Measurements from ENCODE around the gene SLC25A39. TPM values are rescaled to one million over a fixed set of nuclear protein-coding genes. Genes with fewer than 3 reads are reported as not detected.
"Not testable (repeated sequence)": the region's sequence is repeated elsewhere in the genome, so short reads cannot be mapped to it uniquely, and the experiment has no call there.

The SLC25A39 gene
- total RNA-seq (10 to 100 TPM; 59.9 to 84.8 TPM), polyA plus RNA-seq (ENCODE audit: insufficient read length in 2 of 2) (100 to 1,000 TPM; 120 to 128 TPM)
- long read RNA-seq, donor 1, transcript SLC25A39-202 (12 exons, 1,565 nt) = minor isoform, 8 of 35 reads
- long read RNA-seq, donor 1, transcript SLC25A39-201 (12 exons, 1,607 nt) = major isoform, 26 of 35 reads
- long read RNA-seq, donor 1, partial matches to known transcripts = 0 of 35 reads
- long read RNA-seq, donor 1, other reads (novel, unspliced or antisense) = 0 of 35 reads
- long read RNA-seq, donor 2, transcript SLC25A39-201 (12 exons, 1,607 nt) = major isoform, 14 of 20 reads
- long read RNA-seq, donor 2, partial matches to known transcripts = 0 of 20 reads
- long read RNA-seq, donor 2, other reads (novel, unspliced or antisense) = 0 of 20 reads
- long read RNA-seq, donor 3, transcript SLC25A39-201 (12 exons, 1,607 nt) = major isoform, 13 of 18 reads
- long read RNA-seq, donor 3, partial matches to known transcripts = 0 of 18 reads
- long read RNA-seq, donor 3, other reads (novel, unspliced or antisense) = 0 of 18 reads
- long read RNA-seq, donor 4, transcript SLC25A39-201 (12 exons, 1,607 nt) = major isoform, 22 of 34 reads
- long read RNA-seq, donor 4, partial matches to known transcripts = 6 of 34 reads
- long read RNA-seq, donor 4, other reads (novel, unspliced or antisense) = 0 of 34 reads

GRCh38 chr17:44324571-44325275, at the start of gene SLC25A39:
Gene SLC25A39, minus strand, starts transcription at chr17:44324823. Its CDS starts 1,261 bp downstream, at chr17:44323562.
- H3K36me3 ChIP-seq (ENCODE audit: control insufficient read depth, insufficient read depth, low read length) = peaks cover 29% of the 10 kb centered on the region
- peak within 1 kb of the TSS; percentile 69 for H3K4me3 ChIP-seq (ENCODE audit: low read depth, low read length)
- H3K4me1 ChIP-seq (ENCODE audit: control insufficient read depth, insufficient read depth, low read length) = peaks cover 42% of the 10 kb centered on the region
- under 1% methylated on average over 85 of the region's 85 CpGs for WGBS (ENCODE audit: insufficient coverage)
- no peaks in the 10 kb centered on the region for H3K9me3 ChIP-seq (ENCODE audit: control insufficient read depth, insufficient read depth, low read length)
- peak within 1 kb of the TSS; percentile 85 for H3K27ac ChIP-seq (ENCODE audit: low read depth, low read length)
- peak; percentile 78 to 97 (median 88) for DNase-seq (ENCODE audit: low read depth in 4 of 6, low spot score in 6 of 6)
- H3K27me3 ChIP-seq (ENCODE audit: control insufficient read depth, insufficient read depth, low read length) = peaks cover 2% of the 10 kb centered on the region

- H3K27me3 ChIP-seq (ENCODE audit: control insufficient read depth, insufficient read depth, low read length) = no peaks in the 10 kb centered on the region
- H3K4me1 ChIP-seq (ENCODE audit: control insufficient read depth, insufficient read depth, low read length) = peaks cover 19% of the 10 kb centered on the region
- no peak overlapping the region for H3K27ac ChIP-seq (ENCODE audit: low read depth, low read length)
- peaks cover 9% of the 10 kb centered on the region for H3K36me3 ChIP-seq (ENCODE audit: control insufficient read depth, insufficient read depth, low read length)
- no peaks in the 10 kb centered on the region for H3K9me3 ChIP-seq (ENCODE audit: control insufficient read depth, insufficient read depth, low read length)
- 77% methylated on average over 3 of the region's 10 CpGs for WGBS (ENCODE audit: insufficient coverage)
- no peak for DNase-seq (ENCODE audit: low read depth in 4 of 6, low spot score in 6 of 6)
- H3K4me3 ChIP-seq (ENCODE audit: low read depth, low read length) = no peak overlapping the region
These were observed 47.4 kb upstream of the SLC25A39 start for GRCh38 chr17:44372036-44372435.

GRCh38 chr17:44369414-44370023, 44.9 kb upstream of the SLC25A39 start:
- H3K36me3 ChIP-seq (ENCODE audit: control insufficient read depth, insufficient read depth, low read length); H3K4me3 ChIP-seq (ENCODE audit: low read depth, low read length); DNase-seq (ENCODE audit: low read depth in 4 of 6, low spot score in 6 of 6); H3K27ac ChIP-seq (ENCODE audit: low read depth, low read length); H3K4me1 ChIP-seq (ENCODE audit: control insufficient read depth, insufficient read depth, low read length); H3K9me3 ChIP-seq (ENCODE audit: control insufficient read depth, insufficient read depth, low read length); H3K27me3 ChIP-seq (ENCODE audit: control insufficient read depth, insufficient read depth, low read length): not testable (repeated sequence)
- WGBS (ENCODE audit: insufficient coverage) = no CpG with 5 or more reads among the region's 17 CpGs

GRCh38 chr17:44368391-44369243, 44.0 kb upstream of the SLC25A39 start:
- H3K9me3 ChIP-seq (ENCODE audit: control insufficient read depth, insufficient read depth, low read length); H3K27ac ChIP-seq (ENCODE audit: low read depth, low read length); DNase-seq (ENCODE audit: low read depth in 4 of 6, low spot score in 6 of 6); H3K4me3 ChIP-seq (ENCODE audit: low read depth, low read length); H3K4me1 ChIP-seq (ENCODE audit: control insufficient read depth, insufficient read depth, low read length); H3K36me3 ChIP-seq (ENCODE audit: control insufficient read depth, insufficient read depth, low read length); H3K27me3 ChIP-seq (ENCODE audit: control insufficient read depth, insufficient read depth, low read length): not testable (repeated sequence)
- 93% methylated on average over 29 of the region's 42 CpGs for WGBS (ENCODE audit: insufficient coverage)

GRCh38 chr17:44367231-44367979, 42.8 kb upstream of the SLC25A39 start:
- H3K27ac ChIP-seq (ENCODE audit: low read depth, low read length) = no peak overlapping the region
- DNase-seq (ENCODE audit: low read depth in 4 of 6, low spot score in 6 of 6) = peak in 1 of 6 donors; percentile 94
- 87% methylated on average over 4 of the region's 7 CpGs for WGBS (ENCODE audit: insufficient coverage)
- H3K27me3 ChIP-seq (ENCODE audit: control insufficient read depth, insufficient read depth, low read length) = no peaks in the 10 kb centered on the region
- no peak overlapping the region for H3K4me3 ChIP-seq (ENCODE audit: low read depth, low read length)
- peaks cover 5% of the 10 kb centered on the region for H3K4me1 ChIP-seq (ENCODE audit: control insufficient read depth, insufficient read depth, low read length)
- H3K36me3 ChIP-seq (ENCODE audit: control insufficient read depth, insufficient read depth, low read length) = no peaks in the 10 kb centered on the region
- no peaks in the 10 kb centered on the region for H3K9me3 ChIP-seq (ENCODE audit: control insufficient read depth, insufficient read depth, low read length)

- H3K9me3 ChIP-seq (ENCODE audit: control insufficient read depth, insufficient read depth, low read length); DNase-seq (ENCODE audit: low read depth in 4 of 6, low spot score in 6 of 6); H3K36me3 ChIP-seq (ENCODE audit: control insufficient read depth, insufficient read depth, low read length); H3K27me3 ChIP-seq (ENCODE audit: control insufficient read depth, insufficient read depth, low read length); H3K4me3 ChIP-seq (ENCODE audit: low read depth, low read length); H3K27ac ChIP-seq (ENCODE audit: low read depth, low read length): not testable (repeated sequence)
- peaks cover 27% of the 10 kb centered on the region for H3K4me1 ChIP-seq (ENCODE audit: control insufficient read depth, insufficient read depth, low read length)
- 85% methylated on average over 3 of the region's 5 CpGs for WGBS (ENCODE audit: insufficient coverage)
These were observed 40.4 kb upstream of the SLC25A39 start for GRCh38 chr17:44365051-44365450.

- Histone ChIP-seq H3K36me3 (ENCODE audit: control insufficient read depth, insufficient read depth, low read length) (peaks cover 20% of the 10 kb centered on the region), H3K4me3 (ENCODE audit: low read depth, low read length) (peak within 1 kb of the TSS; percentile 73), H3K9me3 (ENCODE audit: control insufficient read depth, insufficient read depth, low read length) (no peaks in the 10 kb centered on the region), H3K4me1 (ENCODE audit: control insufficient read depth, insufficient read depth, low read length) (peaks cover 32% of the 10 kb centered on the region), H3K27ac (ENCODE audit: low read depth, low read length) (peak within 1 kb of the TSS; percentile 75), H3K27me3 (ENCODE audit: control insufficient read depth, insufficient read depth, low read length) (no peaks in the 10 kb centered on the region)
- DNase-seq (ENCODE audit: low read depth in 4 of 6, low spot score in 6 of 6) = peak in 3 of 6 donors; percentile 51 to 92 (median 91)
- under 1% methylated on average over 61 of the region's 63 CpGs for WGBS (ENCODE audit: insufficient coverage)
These were observed 39.1 kb upstream of the SLC25A39 start, which contains the start of gene FAM171A2 for GRCh38 chr17:44363613-44364159. Gene FAM171A2, minus strand, starts transcription at chr17:44363853. Its CDS starts 139 bp downstream, at chr17:44363714.

GRCh38 chr17:44362949-44363612, 38.5 kb upstream of the SLC25A39 start:
- peak overlapping the region; percentile 75 for H3K27ac ChIP-seq (ENCODE audit: low read depth, low read length)
- peak overlapping the region; percentile 73 for H3K4me3 ChIP-seq (ENCODE audit: low read depth, low read length)
- H3K27me3 ChIP-seq (ENCODE audit: control insufficient read depth, insufficient read depth, low read length) = no peaks in the 10 kb centered on the region
- peaks cover 26% of the 10 kb centered on the region for H3K36me3 ChIP-seq (ENCODE audit: control insufficient read depth, insufficient read depth, low read length)
- H3K9me3 ChIP-seq (ENCODE audit: control insufficient read depth, insufficient read depth, low read length) = no peaks in the 10 kb centered on the region
- H3K4me1 ChIP-seq (ENCODE audit: control insufficient read depth, insufficient read depth, low read length) = peaks cover 32% of the 10 kb centered on the region
- WGBS (ENCODE audit: insufficient coverage) = under 1% methylated on average over 44 of the region's 45 CpGs
- DNase-seq (ENCODE audit: low read depth in 4 of 6, low spot score in 6 of 6) = peak in 2 of 6 donors; percentile 81 to 85
